SHP77 treated with DMSO at 0.1 percent for 48 hours (cell line): ENCODE results near the gene DCUN1D3.
"Not testable (repeated sequence)": the region's sequence is repeated elsewhere in the genome, so short reads cannot be mapped to it uniquely, and the experiment has no call there.

Source experiments
- DNase-seq: peaks from one replicate; lab custom pipeline; 2025; lab: John Stamatoyannopoulos, UW

Gene DCUN1D3

GRCh38 chr16:20900299-20901067 is at the start of gene DCUN1D3, which contains the start of gene LYRM1:
TSS of gene DCUN1D3 (minus strand) at chr16:20900358. CDS start at chr16:20862538, 37,820 bp downstream.
TSS of gene LYRM1 (plus strand) at chr16:20900771. CDS start at chr16:20915556, 14,785 bp downstream.
- DNase-seq = peak; percentile 87

GRCh38 chr16:20949660-20950059 is 49.5 kb upstream of the DCUN1D3 start:
- DNase-seq = no peak

DNA sequence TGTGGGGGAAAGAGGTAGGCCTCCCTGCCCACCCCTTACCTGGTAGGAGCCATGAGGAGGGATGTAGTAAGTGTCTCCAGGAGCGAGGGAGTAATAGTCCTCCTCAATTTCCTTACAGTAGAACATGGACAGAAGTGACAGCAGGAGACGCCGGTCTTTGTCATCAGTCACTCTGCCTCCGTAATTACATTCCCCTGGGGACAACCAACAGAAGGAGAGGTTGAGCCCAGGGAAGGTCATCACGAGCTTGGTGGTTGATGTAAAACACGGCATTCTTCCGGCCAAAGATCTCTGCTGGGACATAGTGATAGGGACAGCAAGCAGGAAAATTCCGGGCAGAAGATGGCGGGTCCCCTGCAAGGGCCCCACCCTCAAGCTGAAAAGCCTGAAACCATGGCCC is 48.3 kb upstream of the DCUN1D3 start:
- DNase-seq = no peak

DNA sequence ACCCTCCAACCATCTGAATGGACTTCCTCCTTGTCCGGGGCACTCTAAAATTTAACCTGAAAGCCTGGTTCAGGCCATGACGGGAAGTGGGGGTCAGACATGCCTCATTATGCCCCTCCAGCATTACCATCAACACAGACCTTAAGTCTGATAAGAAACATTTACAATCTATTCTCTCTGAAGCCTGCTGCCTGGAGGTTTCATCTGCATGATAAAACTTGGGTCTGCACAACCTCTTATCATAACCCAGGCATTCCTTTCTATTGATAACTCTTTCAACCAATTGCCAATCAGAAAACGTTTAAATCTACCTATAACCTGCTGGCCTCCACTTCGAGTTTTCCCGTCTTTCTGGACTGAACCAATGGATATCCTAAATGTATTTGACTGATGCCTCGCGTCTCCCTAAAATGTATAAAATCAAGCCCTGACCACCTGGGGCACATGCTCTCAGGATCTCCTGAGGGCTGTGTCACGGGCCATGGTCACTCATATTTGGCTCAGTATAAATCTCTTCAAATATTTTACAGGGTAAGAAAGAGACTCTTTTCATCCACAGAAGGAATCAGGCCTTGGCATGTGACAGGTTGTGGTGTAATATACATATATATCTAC is 46.0 kb upstream of the DCUN1D3 start:
- DNase-seq = no peak

DNA sequence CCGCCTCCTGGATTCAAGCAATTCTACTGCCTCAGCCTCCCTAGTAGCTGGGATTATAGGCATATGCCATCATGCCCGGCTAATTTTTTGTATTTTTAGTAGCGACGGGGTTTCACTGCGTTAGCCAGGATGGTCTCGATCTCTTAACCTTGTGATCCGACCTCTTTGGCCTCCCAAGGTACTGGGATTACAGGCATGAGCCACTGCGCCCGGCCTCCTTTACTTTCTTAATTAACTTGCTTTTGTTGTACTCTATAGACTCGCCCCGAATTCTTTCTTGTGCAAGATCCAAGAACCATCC is 45.4 kb upstream of the DCUN1D3 start:
- DNase-seq = not testable (repeated sequence)

DNA sequence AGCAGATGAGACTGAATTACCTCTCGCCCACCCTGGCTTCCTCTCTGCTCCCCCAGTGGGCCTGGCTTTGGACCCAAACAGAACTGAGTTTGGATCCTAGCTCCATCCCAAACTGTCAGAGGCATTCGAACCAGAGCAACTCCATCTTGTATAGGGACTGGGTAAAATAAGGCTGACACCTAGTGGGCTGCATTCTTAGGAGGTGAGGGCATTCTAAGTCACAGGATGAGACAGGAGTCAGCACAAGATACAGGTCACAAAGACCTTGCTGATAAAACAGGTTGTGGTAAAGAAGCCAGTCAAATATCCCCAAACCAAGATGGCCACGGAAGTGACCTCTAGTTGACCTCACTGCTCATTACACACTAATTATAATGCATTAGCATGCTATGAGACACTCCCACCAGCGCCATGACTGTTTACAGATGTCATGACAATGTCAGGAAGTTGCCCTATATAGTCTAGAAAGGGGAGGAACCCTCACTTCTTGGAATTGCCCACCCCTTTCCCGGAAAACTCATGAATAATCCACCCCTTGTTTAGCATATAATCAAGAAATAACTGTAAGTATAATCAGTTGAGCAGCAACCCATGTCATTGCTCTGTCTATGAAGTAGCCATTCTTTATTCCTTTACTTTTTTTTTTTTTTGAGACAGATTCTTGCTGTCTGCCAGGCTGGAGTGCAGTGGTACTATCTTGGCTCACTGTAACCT is 44.9 kb upstream of the DCUN1D3 start:
- DNase-seq = no peak

GRCh38 chr16:20942256-20942655 is 42.1 kb upstream of the DCUN1D3 start:
- no peak for DNase-seq

DNA sequence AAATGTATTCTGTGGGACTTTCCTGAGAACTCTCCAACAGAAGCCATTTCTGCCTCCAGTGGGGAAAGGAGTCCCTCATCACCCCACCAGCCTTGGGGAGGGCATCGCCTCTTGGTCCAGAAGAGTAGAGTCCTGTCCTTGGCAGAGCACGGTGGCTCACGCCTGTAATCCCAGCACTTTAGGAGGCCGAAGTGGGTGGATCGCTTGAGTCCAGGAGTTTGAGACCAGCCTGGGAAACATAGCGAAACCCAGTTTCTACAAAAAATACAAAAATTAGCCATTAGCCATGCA is 41.4 kb upstream of the DCUN1D3 start:
- no peak for DNase-seq

DNA sequence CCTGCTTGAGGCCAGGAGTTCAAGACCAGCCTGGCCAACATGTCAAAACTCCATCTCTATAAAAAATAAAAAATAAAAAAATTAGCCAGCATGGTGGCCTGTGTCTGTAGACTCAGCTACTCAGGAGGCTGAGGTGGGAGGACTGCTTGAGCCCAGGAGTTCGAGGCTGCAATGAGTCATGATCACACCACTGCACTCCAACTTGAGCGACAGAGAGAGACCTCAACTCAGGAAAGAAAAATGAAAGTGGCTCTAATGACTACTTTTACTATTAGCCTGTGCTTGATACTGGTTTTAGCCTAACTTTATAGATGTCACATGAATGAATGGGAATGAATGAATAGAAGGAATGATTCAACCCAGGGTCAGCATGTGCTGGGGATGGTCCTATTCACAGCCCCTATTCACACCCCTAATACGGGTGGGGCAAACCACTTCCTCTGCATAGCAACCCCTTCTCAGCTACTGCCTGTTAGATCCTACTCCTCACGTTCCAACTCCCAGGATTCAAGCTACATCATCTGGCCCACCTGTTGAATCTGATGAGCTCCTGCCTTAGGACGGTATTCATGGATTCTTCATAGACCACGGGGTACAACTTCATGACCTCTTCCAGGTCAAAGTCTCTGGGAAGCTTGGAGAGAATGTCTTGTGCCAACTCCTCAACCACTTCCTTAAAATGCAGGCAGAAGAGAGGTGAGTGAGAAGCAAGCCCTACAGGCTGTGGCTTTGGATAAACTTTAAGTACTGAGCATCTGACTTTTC is 40.9 kb upstream of the DCUN1D3 start:
- DNase-seq = no peak

DNA sequence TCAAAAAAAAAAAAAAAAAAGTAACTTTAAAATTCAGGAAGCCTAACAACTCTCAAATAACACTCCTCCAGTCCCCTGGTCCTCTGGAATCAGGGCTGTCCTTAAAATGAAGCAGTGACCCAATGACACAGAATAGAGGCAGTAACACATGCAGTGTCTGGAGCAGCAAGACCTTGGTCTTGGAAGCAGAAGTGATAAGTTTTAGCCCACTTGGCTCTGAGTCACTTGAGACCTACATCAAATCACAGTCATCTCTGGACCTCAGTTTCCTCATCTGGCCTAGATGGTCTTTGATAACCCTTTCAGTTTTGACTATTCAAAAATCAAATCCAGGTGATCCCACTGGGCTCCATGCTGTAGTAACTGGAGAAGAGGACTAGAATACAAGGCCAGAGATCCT is 39.5 kb upstream of the DCUN1D3 start:
- DNase-seq = no peak

GRCh38 chr16:20938426-20938825 is 38.3 kb upstream of the DCUN1D3 start:
- no peak for DNase-seq

DNA sequence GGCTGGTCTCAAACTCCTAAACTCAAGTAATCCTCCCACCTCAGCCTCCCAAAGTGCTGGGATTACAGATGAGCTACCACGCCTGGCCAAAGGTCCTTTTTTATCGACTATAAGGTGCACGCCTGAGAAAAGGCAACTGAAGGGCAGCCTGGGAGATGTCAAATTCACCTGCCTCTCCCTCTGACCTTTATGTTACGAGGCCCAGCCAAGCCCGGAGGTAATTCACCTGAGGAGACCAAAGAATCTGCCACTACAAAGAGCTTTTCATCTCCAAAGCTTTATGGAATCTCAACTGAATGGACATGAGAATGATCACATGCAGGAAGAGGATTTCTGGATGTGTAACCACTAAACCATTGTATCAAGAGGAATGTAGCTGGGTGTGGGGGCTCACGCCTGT is 37.6 kb upstream of the DCUN1D3 start:
- DNase-seq = no peak

- no peak for DNase-seq
Observed at GRCh38 chr16:20933589-20933988, 33.4 kb upstream of the DCUN1D3 start.

GRCh38 chr16:20931066-20931600 is 31.0 kb upstream of the DCUN1D3 start:
- DNase-seq = no peak

DNA sequence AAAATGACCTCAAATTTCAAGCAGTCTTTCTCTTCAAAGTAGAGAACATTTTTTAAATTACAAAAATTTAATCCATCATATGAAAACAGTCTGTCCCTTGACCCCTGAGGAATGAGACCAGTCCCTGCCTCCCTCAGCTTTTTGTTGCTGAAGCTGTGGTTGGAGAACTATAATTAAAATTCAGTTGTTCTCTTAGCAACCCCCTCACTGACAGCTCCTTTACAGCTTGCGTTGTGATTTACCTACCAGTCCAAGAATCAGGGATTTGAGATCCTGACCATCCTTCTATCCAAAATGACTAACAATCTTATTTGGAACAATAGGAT is 30.2 kb upstream of the DCUN1D3 start:
- DNase-seq = no peak

- DNase-seq = peak; percentile 18
Observed at GRCh38 chr16:20929676-20930364, 29.7 kb upstream of the DCUN1D3 start.

DNA sequence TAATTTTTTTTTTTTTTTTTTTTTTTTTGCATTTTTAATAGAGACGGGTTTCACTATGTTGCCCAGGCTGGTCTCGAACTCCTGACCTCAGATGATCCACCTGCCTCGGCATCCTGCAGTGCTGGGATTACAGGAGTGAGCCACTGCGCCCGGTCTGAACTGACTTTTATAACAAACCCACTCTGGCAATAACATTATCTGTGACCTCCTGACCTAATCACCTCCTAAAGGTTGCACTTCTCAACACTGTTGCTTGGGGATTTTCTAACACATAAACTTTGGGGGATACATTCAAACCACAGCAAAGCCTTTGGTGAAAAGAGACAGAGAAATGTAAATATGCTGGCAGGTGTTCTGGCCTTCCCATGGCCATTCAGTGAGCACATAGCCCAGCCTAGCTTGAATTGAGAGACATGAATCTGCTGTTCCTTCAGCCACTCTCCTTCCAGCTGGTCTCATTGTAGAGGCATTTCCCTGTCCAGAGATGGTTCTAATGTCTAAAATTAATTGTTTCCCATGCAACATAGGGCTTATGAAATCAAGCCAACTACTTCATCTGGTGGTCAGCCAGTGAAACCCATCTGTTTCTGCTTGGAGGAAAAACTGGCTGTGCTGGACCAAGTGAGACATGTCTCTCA is 28.7 kb upstream of the DCUN1D3 start:
- peak; percentile 13 for DNase-seq

DNA sequence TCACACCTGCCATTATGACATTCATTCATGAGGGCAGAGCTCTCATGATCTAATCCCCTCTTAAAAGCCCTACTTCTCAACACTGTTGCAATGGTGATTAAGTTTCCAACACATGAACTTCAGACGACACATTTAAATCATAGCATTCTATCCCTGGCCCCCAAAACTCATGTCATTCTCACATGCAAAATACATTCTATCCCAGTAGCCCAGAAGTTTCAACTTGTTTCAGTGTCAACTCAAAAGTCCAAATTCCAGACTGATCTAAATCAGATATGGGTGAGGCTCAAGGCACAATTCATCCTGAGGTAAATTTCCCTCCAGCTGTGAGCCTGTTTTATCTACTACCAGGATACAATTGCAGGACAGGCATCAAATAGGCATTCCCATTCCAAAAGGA is 25.6 kb upstream of the DCUN1D3 start:
- no peak for DNase-seq

GRCh38 chr16:20923876-20924275 is 23.7 kb upstream of the DCUN1D3 start:
- DNase-seq = no peak

DNA sequence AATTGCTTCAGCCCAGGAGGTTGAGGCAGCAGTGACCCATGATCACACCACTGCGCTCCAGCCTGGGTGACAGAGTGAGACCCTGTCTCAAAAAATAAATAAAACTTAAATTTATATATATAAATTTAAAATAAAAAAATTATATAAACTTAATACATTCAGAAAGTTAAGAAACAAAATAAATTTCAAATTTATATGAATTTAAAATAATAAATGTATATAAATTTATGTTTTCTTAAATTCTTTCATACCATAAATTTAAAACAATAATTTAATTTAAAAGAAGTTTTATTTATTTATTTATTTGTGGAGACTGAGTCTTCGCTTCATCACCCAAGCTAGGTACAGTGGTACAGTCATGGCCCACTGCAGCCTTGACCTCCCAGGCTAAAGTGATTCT is 20.6 kb upstream of the DCUN1D3 start:
- no peak for DNase-seq

GRCh38 chr16:20920091-20920490 is 19.9 kb upstream of the DCUN1D3 start:
- no peak for DNase-seq
